HEK293 (cell line): ENCODE results near the gene ITSN1.

ENCODE experiments used
- EGR2 ChIP-seq: fragments of 450-650 bp; formaldehyde crosslinking; IDR thresholded peaks from 2 replicates; pipeline ENCODE4 v1.5.1; 2016; ENCODE audit warnings: low read depth, missing biosample characterization, missing genetic modification characterization
- IKZF3 ChIP-seq: fragments of 450-650 bp; IDR thresholded peaks from 2 replicates; pipeline ENCODE4 v1.5.0; 2018; ENCODE audit warnings: missing biosample characterization, mild to moderate bottlenecking, missing genetic modification characterization, moderate library complexity
- RBAK ChIP-seq: fragments of 450-650 bp; formaldehyde crosslinking; IDR thresholded peaks from 2 replicates; pipeline ENCODE4 v1.5.1; 2016; ENCODE audit warnings: missing biosample characterization, missing genetic modification characterization
- SCRT2 ChIP-seq: fragments of 450-650 bp; formaldehyde crosslinking; IDR thresholded peaks from 2 replicates; pipeline ENCODE4 v1.5.1; 2016; ENCODE audit warnings: missing biosample characterization, missing genetic modification characterization
- YY2 ChIP-seq: fragments of 450-650 bp; formaldehyde crosslinking; IDR thresholded peaks from 2 replicates; pipeline ENCODE4 v1.5.1; 2016; ENCODE audit warnings: missing biosample characterization, missing genetic modification characterization
- ZNF202 ChIP-seq: fragments of 450-650 bp; formaldehyde crosslinking; IDR thresholded peaks from 2 replicates; pipeline ENCODE4 v1.5.1; 2016; ENCODE audit warnings: missing biosample characterization, missing genetic modification characterization, borderline replicate concordance
- ZNF24 ChIP-seq: fragments of 450-650 bp; formaldehyde crosslinking; IDR thresholded peaks from 2 replicates; pipeline ENCODE4 v1.5.1; 2016; ENCODE audit warnings: missing biosample characterization, missing genetic modification characterization
- ZNF266 ChIP-seq: fragments of 450-650 bp; formaldehyde crosslinking; IDR thresholded peaks from 2 replicates; pipeline ENCODE4 v1.5.1; 2016; ENCODE audit warnings: missing biosample characterization, missing genetic modification characterization, low read depth
- ZNF341 ChIP-seq: fragments of 450-650 bp; formaldehyde crosslinking; IDR thresholded peaks from 2 replicates; pipeline ENCODE4; 2016; ENCODE audit warnings: low read depth, missing biosample characterization, missing genetic modification characterization
- ZNF37A ChIP-seq: fragments of 450-650 bp; IDR thresholded peaks from 2 replicates; pipeline ENCODE4 v1.5.1; 2018; ENCODE audit warnings: missing biosample characterization, missing genetic modification characterization
- ZNF391 ChIP-seq: fragments of 450-650 bp; formaldehyde crosslinking; IDR thresholded peaks from 2 replicates; pipeline ENCODE4 v1.5.1; 2016; ENCODE audit warnings: low read depth, missing biosample characterization, missing genetic modification characterization, borderline replicate concordance
- ZNF404 ChIP-seq: fragments of 450-650 bp; formaldehyde crosslinking; IDR thresholded peaks from 2 replicates; pipeline ENCODE4 v1.5.1; 2017; ENCODE audit warnings: missing biosample characterization, missing genetic modification characterization
- ZNF48 ChIP-seq: fragments of 450-650 bp; formaldehyde crosslinking; IDR thresholded peaks from 2 replicates; pipeline ENCODE4 v1.5.1; 2016; ENCODE audit warnings: missing biosample characterization, missing genetic modification characterization
- ZNF521 ChIP-seq: fragments of 450-650 bp; formaldehyde crosslinking; IDR thresholded peaks from 2 replicates; pipeline ENCODE4 v1.5.1; 2017; ENCODE audit warnings: missing biosample characterization, mild to moderate bottlenecking, missing genetic modification characterization
- ZNF558 ChIP-seq: fragments of 450-650 bp; formaldehyde crosslinking; IDR thresholded peaks from 2 replicates; pipeline ENCODE4 v1.5.1; 2016; ENCODE audit warnings: missing biosample characterization, missing genetic modification characterization
- ZNF560 ChIP-seq: fragments of 450-650 bp; formaldehyde crosslinking; IDR thresholded peaks from 2 replicates; pipeline ENCODE4 v1.5.1; 2017; ENCODE audit warnings: missing biosample characterization, missing genetic modification characterization, borderline replicate concordance
- ZNF585B ChIP-seq: fragments of 450-650 bp; formaldehyde crosslinking; IDR thresholded peaks from 2 replicates; pipeline ENCODE4 v1.5.1; 2016; ENCODE audit warnings: missing biosample characterization, missing genetic modification characterization
- ZNF777 ChIP-seq: fragments of 450-650 bp; formaldehyde crosslinking; IDR thresholded peaks from 2 replicates; pipeline ENCODE4 v1.5.1; 2017; ENCODE audit warnings: missing biosample characterization, missing genetic modification characterization, borderline replicate concordance
- ZNF791 ChIP-seq: fragments of 450-650 bp; formaldehyde crosslinking; IDR thresholded peaks from 2 replicates; pipeline ENCODE4 v1.5.1; 2016; ENCODE audit warnings: missing biosample characterization, missing genetic modification characterization
- TF ChIP-seq, protein P1 (sequence below): fragments of 450-650 bp; formaldehyde crosslinking; IDR thresholded peaks from 2 replicates; pipeline ENCODE4 v1.5.1; 2016; ENCODE audit warnings: missing biosample characterization, missing genetic modification characterization
- TF ChIP-seq, protein P2 (sequence below): fragments of 450-650 bp; formaldehyde crosslinking; IDR thresholded peaks from 2 replicates; pipeline ENCODE4 v1.5.1; 2016; ENCODE audit warnings: missing biosample characterization, missing genetic modification characterization
- TF ChIP-seq, protein P3 (sequence below): fragments of 450-650 bp; formaldehyde crosslinking; IDR thresholded peaks from 2 replicates; pipeline ENCODE4 v1.5.1; 2017; ENCODE audit warnings: missing biosample characterization, missing genetic modification characterization
- TF ChIP-seq, protein P4 (sequence below): fragments of 450-650 bp; formaldehyde crosslinking; optimal IDR thresholded peaks from 2 replicates; pipeline ENCODE3; 2016; ENCODE audit warnings: missing biosample characterization, mild to moderate bottlenecking, missing genetic modification characterization
- TF ChIP-seq, protein P5 (sequence below): fragments of 450-650 bp; formaldehyde crosslinking; IDR thresholded peaks from 2 replicates; pipeline ENCODE4 v1.5.1; 2016; ENCODE audit warnings: missing biosample characterization, missing genetic modification characterization
- TF ChIP-seq, protein P6 (sequence below): fragments of 450-650 bp; formaldehyde crosslinking; IDR thresholded peaks from 2 replicates; pipeline ENCODE4 v1.5.1; 2016; ENCODE audit warnings: missing biosample characterization, missing genetic modification characterization
- TF ChIP-seq, protein P7 (sequence below): fragments of 450-650 bp; formaldehyde crosslinking; IDR thresholded peaks from 2 replicates; pipeline ENCODE4 v1.5.1; 2016; ENCODE audit warnings: missing biosample characterization, missing genetic modification characterization

ITSN1 gene

DNA sequence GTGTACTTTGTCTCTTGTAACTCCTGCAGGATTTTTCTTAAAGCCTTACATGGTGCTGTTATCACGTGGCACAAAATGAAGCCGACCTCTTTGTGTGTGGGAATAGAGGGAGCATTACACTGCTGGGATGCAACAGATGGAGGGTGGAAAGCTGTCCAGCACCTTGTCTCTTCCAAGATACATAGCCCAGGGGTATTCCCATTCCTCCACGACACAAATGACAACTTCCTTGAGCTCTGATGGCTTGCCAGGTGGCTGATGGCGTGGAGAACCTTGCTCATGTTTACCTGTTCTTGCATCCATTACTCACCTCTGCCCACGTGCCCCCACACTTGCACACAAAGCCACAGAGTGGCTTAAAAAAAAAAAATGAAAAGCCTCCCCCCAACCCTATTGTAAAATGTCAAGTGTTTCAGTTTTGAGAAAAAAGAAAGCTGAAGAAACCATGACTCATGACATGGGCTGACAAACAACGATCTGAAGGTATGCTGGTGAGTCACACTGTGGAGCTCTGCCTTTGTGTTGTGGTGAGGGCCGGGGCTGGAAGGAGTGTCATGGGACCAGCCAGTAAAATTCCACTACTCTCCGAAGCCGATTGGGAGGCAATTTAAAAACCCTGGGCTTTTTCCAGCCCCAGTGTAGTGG, 305.3 kb downstream of the ITSN1 start (continued):
- TF ChIP-seq, protein P1, sequence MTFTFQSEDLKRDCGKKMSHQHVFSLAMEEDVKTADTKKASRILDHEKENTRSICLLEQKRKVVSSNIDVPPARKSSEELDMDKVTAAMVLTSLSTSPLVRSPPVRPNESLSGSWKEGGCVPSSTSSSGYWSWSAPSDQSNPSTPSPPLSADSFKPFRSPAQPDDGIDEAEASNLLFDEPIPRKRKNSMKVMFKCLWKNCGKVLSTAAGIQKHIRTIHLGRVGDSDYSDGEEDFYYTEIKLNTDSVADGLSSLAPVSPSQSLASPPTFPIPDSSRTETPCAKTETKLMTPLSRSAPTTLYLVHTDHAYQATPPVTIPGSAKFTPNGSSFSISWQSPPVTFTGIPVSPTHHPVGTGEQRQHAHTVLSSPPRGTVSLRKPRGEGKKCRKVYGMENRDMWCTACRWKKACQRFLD (tag by site-specific recombination) = no peak
- TF ChIP-seq EGR2 (tag by site-specific recombination) (peak; percentile 54; the same call in 1 of the 2 replicates), ZNF266 (tag by site-specific recombination) (no peak), ZNF24 (tag by site-specific recombination) (no peak; the same call in 1 of the 2 replicates), ZNF404 (tag by site-specific recombination) (no peak), YY2 (no peak), ZNF391 (tag by site-specific recombination) (no peak), ZNF560 (no peak), ZNF48 (tag by site-specific recombination) (no peak), ZNF37A (tag by site-specific recombination) (no peak), ZNF791 (tag by site-specific recombination) (no peak; the same call in 1 of the 2 replicates), ZNF558 (tag by site-specific recombination) (peak; percentile 81), SCRT2 (peak; percentile 94), ZNF341 (tag by site-specific recombination) (no peak), ZNF202 (tag by site-specific recombination) (no peak), ZNF585B (tag by site-specific recombination) (no peak), ZNF777 (tag by site-specific recombination) (no peak), IKZF3 (tag by site-specific recombination) (no peak), RBAK (no peak), ZNF521 (tag by site-specific recombination) (no peak)
- TF ChIP-seq, protein P2, sequence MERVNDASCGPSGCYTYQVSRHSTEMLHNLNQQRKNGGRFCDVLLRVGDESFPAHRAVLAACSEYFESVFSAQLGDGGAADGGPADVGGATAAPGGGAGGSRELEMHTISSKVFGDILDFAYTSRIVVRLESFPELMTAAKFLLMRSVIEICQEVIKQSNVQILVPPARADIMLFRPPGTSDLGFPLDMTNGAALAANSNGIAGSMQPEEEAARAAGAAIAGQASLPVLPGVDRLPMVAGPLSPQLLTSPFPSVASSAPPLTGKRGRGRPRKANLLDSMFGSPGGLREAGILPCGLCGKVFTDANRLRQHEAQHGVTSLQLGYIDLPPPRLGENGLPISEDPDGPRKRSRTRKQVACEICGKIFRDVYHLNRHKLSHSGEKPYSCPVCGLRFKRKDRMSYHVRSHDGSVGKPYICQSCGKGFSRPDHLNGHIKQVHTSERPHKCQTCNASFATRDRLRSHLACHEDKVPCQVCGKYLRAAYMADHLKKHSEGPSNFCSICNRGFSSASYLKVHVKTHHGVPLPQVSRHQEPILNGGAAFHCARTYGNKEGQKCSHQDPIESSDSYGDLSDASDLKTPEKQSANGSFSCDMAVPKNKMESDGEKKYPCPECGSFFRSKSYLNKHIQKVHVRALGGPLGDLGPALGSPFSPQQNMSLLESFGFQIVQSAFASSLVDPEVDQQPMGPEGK (tag by site-specific recombination) = peak; percentile 83
- TF ChIP-seq, protein P3, sequence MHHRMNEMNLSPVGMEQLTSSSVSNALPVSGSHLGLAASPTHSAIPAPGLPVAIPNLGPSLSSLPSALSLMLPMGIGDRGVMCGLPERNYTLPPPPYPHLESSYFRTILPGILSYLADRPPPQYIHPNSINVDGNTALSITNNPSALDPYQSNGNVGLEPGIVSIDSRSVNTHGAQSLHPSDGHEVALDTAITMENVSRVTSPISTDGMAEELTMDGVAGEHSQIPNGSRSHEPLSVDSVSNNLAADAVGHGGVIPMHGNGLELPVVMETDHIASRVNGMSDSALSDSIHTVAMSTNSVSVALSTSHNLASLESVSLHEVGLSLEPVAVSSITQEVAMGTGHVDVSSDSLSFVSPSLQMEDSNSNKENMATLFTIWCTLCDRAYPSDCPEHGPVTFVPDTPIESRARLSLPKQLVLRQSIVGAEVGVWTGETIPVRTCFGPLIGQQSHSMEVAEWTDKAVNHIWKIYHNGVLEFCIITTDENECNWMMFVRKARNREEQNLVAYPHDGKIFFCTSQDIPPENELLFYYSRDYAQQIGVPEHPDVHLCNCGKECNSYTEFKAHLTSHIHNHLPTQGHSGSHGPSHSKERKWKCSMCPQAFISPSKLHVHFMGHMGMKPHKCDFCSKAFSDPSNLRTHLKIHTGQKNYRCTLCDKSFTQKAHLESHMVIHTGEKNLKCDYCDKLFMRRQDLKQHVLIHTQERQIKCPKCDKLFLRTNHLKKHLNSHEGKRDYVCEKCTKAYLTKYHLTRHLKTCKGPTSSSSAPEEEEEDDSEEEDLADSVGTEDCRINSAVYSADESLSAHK (tag by site-specific recombination) = 0 out of 2 replicates have a peak, but pooled peaks have one; percentile 22
- TF ChIP-seq, protein P4, sequence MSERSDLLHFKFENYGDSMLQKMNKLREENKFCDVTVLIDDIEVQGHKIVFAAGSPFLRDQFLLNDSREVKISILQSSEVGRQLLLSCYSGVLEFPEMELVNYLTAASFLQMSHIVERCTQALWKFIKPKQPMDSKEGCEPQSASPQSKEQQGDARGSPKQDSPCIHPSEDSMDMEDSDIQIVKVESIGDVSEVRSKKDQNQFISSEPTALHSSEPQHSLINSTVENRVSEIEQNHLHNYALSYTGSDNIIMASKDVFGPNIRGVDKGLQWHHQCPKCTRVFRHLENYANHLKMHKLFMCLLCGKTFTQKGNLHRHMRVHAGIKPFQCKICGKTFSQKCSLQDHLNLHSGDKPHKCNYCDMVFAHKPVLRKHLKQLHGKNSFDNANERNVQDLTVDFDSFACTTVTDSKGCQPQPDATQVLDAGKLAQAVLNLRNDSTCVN (tag by site-specific recombination) = no peak
- TF ChIP-seq, protein P5, sequence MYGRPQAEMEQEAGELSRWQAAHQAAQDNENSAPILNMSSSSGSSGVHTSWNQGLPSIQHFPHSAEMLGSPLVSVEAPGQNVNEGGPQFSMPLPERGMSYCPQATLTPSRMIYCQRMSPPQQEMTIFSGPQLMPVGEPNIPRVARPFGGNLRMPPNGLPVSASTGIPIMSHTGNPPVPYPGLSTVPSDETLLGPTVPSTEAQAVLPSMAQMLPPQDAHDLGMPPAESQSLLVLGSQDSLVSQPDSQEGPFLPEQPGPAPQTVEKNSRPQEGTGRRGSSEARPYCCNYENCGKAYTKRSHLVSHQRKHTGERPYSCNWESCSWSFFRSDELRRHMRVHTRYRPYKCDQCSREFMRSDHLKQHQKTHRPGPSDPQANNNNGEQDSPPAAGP (tag by site-specific recombination) = no peak
- TF ChIP-seq, protein P6, sequence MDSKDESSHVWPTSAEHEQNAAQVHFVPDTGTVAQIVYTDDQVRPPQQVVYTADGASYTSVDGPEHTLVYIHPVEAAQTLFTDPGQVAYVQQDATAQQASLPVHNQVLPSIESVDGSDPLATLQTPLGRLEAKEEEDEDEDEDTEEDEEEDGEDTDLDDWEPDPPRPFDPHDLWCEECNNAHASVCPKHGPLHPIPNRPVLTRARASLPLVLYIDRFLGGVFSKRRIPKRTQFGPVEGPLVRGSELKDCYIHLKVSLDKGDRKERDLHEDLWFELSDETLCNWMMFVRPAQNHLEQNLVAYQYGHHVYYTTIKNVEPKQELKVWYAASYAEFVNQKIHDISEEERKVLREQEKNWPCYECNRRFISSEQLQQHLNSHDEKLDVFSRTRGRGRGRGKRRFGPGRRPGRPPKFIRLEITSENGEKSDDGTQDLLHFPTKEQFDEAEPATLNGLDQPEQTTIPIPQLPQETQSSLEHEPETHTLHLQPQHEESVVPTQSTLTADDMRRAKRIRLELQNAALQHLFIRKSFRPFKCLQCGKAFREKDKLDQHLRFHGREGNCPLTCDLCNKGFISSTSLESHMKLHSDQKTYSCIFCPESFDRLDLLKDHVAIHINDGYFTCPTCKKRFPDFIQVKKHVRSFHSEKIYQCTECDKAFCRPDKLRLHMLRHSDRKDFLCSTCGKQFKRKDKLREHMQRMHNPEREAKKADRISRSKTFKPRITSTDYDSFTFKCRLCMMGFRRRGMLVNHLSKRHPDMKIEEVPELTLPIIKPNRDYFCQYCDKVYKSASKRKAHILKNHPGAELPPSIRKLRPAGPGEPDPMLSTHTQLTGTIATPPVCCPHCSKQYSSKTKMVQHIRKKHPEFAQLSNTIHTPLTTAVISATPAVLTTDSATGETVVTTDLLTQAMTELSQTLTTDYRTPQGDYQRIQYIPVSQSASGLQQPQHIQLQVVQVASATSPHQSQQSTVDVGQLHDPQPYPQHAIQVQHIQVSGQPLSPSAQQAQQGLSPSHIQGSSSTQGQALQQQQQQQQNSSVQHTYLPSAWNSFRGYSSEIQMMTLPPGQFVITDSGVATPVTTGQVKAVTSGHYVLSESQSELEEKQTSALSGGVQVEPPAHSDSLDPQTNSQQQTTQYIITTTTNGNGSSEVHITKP (tag by site-specific recombination) = peak; percentile 93
- TF ChIP-seq, protein P7, sequence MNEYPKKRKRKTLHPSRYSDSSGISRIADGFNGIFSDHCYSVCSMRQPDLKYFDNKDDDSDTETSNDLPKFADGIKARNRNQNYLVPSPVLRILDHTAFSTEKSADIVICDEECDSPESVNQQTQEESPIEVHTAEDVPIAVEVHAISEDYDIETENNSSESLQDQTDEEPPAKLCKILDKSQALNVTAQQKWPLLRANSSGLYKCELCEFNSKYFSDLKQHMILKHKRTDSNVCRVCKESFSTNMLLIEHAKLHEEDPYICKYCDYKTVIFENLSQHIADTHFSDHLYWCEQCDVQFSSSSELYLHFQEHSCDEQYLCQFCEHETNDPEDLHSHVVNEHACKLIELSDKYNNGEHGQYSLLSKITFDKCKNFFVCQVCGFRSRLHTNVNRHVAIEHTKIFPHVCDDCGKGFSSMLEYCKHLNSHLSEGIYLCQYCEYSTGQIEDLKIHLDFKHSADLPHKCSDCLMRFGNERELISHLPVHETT (tag by site-specific recombination) = peak; percentile 87
